Colonic mucosa (tissue), 4 donors: ENCODE measurements around the gene CUL1. TPM values are rescaled to one million over a fixed set of nuclear protein-coding genes. Genes with fewer than 3 reads are reported as not detected.

Source experiments
- DNase-seq: peaks from one replicate; pipeline ENCODE4 v3.0.0-alpha.2; 2020
- H3K27ac ChIP-seq: fragments of 200-600 bp; one replicate; pipeline ENCODE4 v1.8.0; 2021
- H3K27me3 ChIP-seq: fragments of 200-600 bp; one replicate; pipeline ENCODE4 v1.8.0; 2021
- H3K36me3 ChIP-seq: fragments of 200-600 bp; one replicate; pipeline ENCODE4 v1.8.0; 2021
- H3K4me1 ChIP-seq: fragments of 200-600 bp; one replicate; pipeline ENCODE4 v1.8.0; 2021; ENCODE audit warnings: mild to moderate bottlenecking
- H3K4me3 ChIP-seq: fragments of 200-600 bp; one replicate; pipeline ENCODE4 v1.8.0; 2021
- H3K9ac ChIP-seq, 2 donors: one replicate each; pipeline ENCODE4 v1.7.0; 2013; ENCODE audit warnings: control low read depth in 2 of 2, low read depth in 2 of 2, low read length in 2 of 2
- H3K9me3 ChIP-seq: fragments of 200-600 bp; one replicate; pipeline ENCODE4 v1.8.0; 2021
- CTCF ChIP-seq: fragments of 200-600 bp; IDR thresholded peaks from one replicate; pipeline ENCODE4 v1.8.0; 2022; ENCODE audit warnings: antibody characterized with exemption, mild to moderate bottlenecking
- intact Hi-C: fragments of 100-400 bp; cut with DNase I; formaldehyde crosslinking; loops from one replicate; pipeline ENCODE4 v1.14.1; 2022
- total RNA-seq, 2 donors: library from RNA; stranded (reverse); fragmentation: NEBNext Ultra II Directional in 1 of 2; extraction: Animal tissue kit (Norgen Biotek cat#: 25700) in 1 of 2; gene quantifications; one replicate each; pipeline ENCODE4 v1.2.1, GENCODE V29; 2021
- donor health status: healthy.
- donor health status: DM: no; HTN: no; CAD: no.
- donor health status: DM: no; HTN: no; CAD: no.

CUL1 gene
- total RNA-seq, 2 donors from 2014 or later, result 36.2 to 36.9 TPM

DNA sequence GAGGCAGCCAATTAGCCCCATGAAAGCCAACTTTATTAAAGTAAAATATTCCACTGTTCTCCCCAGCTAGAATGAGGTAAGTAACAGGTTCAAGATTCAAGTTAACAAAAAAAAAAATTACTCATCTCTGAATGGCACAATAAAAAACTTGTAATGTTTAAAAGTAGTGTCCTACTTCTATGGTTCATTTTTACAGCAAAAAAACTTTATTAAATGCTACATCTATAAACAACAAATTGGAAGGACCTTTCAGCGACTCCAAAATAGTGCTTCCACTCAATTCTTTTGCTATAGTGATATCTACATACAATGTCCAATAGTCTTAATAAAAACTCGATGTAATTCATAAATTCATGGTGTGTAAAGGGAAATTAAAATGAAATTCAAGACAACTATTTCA is 126.2 kb downstream of the CUL1 start:
- Histone ChIP-seq H3K4me3 (no peak overlapping the region), H3K9ac (no peak overlapping the region), H3K36me3 (no peaks in the 10 kb centered on the region), H3K4me1 (no peaks in the 10 kb centered on the region), H3K27me3 (no peaks in the 10 kb centered on the region), H3K9me3 (no peaks in the 10 kb centered on the region), H3K27ac (no peak overlapping the region)
- intact Hi-C loops, result no loop called here
- TF ChIP-seq CTCF, result no peak
- DNase-seq, result no peak

DNA sequence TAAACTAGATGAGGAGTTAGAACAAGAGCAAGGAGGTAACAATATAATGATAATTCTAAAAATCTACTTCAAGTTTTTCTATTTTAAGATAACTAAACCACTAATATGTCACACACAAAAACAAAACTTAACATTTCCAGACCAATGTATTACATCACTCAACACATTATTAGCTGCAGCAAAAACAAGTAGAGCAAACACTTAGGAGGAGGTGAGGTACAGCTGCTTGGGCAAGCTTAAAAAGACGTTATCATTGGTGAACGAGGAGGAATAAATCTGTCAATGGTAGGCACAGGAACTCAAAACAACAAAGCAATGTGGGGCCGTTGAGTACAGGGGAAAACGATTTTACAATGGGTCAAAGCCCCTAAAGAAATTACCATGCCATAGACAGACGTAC is 126.6 kb downstream of the CUL1 start:
- Histone ChIP-seq H3K9ac (no peak overlapping the region), H3K4me3 (no peak overlapping the region), H3K4me1 (no peaks in the 10 kb centered on the region), H3K9me3 (no peaks in the 10 kb centered on the region), H3K27me3 (no peaks in the 10 kb centered on the region), H3K36me3 (no peaks in the 10 kb centered on the region), H3K27ac (no peak overlapping the region)
- TF ChIP-seq CTCF, result no peak
- intact Hi-C loops, result no loop called here
- DNase-seq, result no peak

DNA sequence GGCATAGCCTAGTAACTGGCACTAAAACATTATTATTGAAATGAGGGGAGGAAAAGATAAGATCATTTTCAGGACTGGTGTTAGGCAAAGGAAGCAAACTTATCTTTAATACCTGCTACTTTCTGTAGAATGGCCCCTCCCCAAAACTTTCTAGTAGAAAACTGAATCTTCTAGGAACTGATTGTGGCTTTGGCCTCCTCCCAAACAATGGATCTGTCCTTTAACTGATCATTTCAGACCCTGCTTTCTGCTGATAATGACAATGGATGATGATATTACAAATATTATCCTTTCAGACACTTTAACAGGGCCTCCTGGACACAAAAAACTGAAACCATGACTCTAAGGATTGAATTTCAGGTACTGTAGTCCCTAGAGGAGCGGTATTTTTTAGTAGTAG is 130.3 kb downstream of the CUL1 start:
- Histone ChIP-seq H3K4me3 (no peak overlapping the region), H3K36me3 (no peaks in the 10 kb centered on the region), H3K9ac (no peak overlapping the region), H3K4me1 (no peaks in the 10 kb centered on the region), H3K9me3 (no peaks in the 10 kb centered on the region), H3K27ac (no peak overlapping the region), H3K27me3 (no peaks in the 10 kb centered on the region)
- TF ChIP-seq CTCF, result no peak
- DNase-seq, result no peak
- intact Hi-C loops, result no loop called here

DNA sequence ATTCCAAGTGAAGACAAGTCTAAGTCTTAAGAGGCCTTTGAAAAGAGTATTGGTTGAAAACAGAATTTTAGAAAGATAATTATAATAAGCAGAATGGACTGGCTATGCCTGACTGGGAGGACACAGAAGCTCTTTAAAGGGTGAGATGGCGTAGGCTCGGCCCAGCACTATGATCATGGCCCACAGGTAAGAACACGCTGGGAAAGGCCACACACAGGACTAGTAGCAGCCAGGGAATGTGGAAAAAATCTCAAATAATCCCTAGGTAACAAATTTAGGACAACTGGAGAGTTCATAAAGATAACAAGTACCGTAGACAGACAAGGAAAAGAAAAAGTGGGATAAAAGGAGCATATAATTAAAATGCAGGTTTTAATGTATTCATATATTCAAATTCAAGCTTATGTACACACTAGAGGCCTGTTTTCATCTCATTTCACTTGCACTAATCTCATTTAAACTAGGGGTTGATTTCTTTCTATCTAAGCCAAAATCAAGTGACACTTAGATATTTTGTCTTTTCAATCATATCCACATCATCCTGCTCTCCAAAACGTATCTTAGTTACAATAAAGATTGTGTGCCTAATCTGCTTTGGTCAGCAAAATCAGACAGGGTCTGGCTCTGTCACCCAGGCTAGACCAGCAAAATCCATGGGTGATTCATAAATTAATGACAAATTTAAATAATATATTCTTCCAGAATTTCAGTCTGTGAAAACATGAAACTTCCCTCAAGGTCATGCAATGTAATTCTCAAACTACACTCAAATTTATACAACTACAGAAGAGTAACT is 132.4 kb downstream of the CUL1 start:
- no peaks in the 10 kb centered on the region for H3K4me1 ChIP-seq
- no peak for TF ChIP-seq CTCF
- no peak overlapping the region for H3K27ac ChIP-seq
- no peak overlapping the region for H3K4me3 ChIP-seq
- H3K36me3 ChIP-seq, result no peaks in the 10 kb centered on the region
- H3K27me3 ChIP-seq, result no peaks in the 10 kb centered on the region
- H3K9me3 ChIP-seq, result no peaks in the 10 kb centered on the region
- DNase-seq, result no peak
- H3K9ac ChIP-seq, result no peak overlapping the region
- intact Hi-C loops, result no loop called here

GRCh38 chr7:148831782-148832181 is 133.1 kb downstream of the CUL1 start:
- Histone ChIP-seq H3K36me3 (no peaks in the 10 kb centered on the region), H3K4me1 (no peaks in the 10 kb centered on the region), H3K4me3 (no peak overlapping the region), H3K9me3 (no peaks in the 10 kb centered on the region), H3K9ac (no peak overlapping the region), H3K27ac (no peak overlapping the region), H3K27me3 (no peaks in the 10 kb centered on the region)
- intact Hi-C loops, result no loop called here
- DNase-seq, result no peak
- no peak for TF ChIP-seq CTCF
